GM12892 (cell line): Measurements from ENCODE around the gene LMNA.

Source experiments
- POLR2A ChIP-seq: IDR thresholded peaks from 2 replicates; pipeline ENCODE4 v1.6.1; 2011; ENCODE audit warnings: low read depth, low read length, control low read depth
- POLR2AphosphoS5 ChIP-seq: IDR thresholded peaks from 2 replicates; pipeline ENCODE4 v1.6.1; 2011; ENCODE audit warnings: low read depth, low read length, control low read depth
- TAF1 ChIP-seq: IDR thresholded peaks from 2 replicates; pipeline ENCODE4 v1.6.1; 2011; ENCODE audit warnings: low read depth, mild to moderate bottlenecking, control low read depth, low read length, borderline replicate concordance

DNA sequence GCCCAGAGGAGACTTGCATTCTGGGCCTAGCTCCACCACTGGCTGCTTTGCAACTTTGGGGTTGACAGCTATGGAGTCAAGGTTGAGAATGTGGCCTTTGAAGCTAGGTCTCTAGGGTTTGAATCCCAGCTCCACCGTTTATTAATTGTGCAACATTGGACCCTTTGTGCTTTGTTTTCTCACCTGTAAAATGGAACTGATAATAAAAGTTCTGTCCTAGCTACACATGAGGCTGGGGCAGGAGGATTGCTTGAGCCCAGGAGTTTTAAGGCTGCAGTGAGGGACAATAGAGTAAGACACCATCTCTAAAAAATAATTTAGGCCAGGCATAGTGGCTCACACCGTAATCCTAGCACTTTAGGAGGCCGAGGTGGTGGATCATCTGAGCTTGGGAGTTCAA is 15.2 kb upstream of the LMNA start:
- TF ChIP-seq POLR2AphosphoS5 (no peak), TAF1 (no peak), POLR2A (no peak)
